H1 (cell line): ENCODE results near the gene C1QA. TPM values are rescaled to one million over a fixed set of nuclear protein-coding genes. Genes with fewer than 3 reads are reported as not detected.

Experiments
- polyA plus RNA-seq, 7 experiments: library from polyadenylated mRNA; depleted of rRNA in 3 of 7; stranded (reverse) in 5 of 7; unstranded in 2 of 7; fragments of >200 nt in 5 of 7; fragments of 200-250 nt in 2 of 7; gene quantifications; 1 replicate in 5 of 7; 2 replicates in 1 of 7; 4 replicates in 1 of 7; pipeline versions ENCODE4 v1.2.1 to v1.2.3, GENCODE V29; 2011 to 2013; ENCODE audit warnings: missing spikeins in 2 of 7, mixed read lengths in 2 of 7
- total RNA-seq: library from RNA; stranded (reverse); fragmentation: NEBNext Ultra II Directional; extraction: Animal tissue kit (Norgen Biotek cat#: 25700); gene quantifications from 2 replicates; pipeline ENCODE4 v1.2.1, GENCODE V29; 2021
- TF ChIP-seq, protein P1 (sequence below): fragments of 300-600 bp; sonication (generic); IDR thresholded peaks from 2 replicates; pipeline ENCODE4 v1.7.1; 2012; ENCODE audit warnings: low read length, moderate library complexity, mild to moderate bottlenecking, inconsistent platforms; ENCODE audit not compliant: insufficient replicate concordance

C1QA gene
- total and polyA plus RNA-seq, 2 of the 8 experiments (the other 6 are each of a cell fraction or from before 2014, with no cell fraction given) = not detected

DNA sequence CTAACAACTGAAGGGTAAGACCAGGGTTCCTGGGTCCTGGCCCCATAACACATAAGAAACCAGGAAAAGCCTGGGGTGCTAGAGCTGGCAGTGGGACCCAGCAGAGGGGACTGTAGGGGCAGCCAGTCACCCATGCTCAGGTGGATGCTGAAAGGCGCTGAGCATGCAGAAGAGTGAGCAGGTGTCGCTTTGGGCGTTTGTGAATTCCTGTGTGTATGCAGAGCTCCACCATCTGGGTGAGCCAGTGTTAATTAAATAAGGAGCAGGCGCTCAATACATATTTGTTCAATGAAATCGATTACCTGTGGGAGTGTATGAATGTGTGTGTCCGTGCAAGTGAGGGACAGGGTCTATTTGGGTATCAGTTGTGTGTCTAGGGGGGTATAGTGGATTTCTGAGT is 499 bp downstream of the C1QA start (continued):
- TF ChIP-seq, protein P1, sequence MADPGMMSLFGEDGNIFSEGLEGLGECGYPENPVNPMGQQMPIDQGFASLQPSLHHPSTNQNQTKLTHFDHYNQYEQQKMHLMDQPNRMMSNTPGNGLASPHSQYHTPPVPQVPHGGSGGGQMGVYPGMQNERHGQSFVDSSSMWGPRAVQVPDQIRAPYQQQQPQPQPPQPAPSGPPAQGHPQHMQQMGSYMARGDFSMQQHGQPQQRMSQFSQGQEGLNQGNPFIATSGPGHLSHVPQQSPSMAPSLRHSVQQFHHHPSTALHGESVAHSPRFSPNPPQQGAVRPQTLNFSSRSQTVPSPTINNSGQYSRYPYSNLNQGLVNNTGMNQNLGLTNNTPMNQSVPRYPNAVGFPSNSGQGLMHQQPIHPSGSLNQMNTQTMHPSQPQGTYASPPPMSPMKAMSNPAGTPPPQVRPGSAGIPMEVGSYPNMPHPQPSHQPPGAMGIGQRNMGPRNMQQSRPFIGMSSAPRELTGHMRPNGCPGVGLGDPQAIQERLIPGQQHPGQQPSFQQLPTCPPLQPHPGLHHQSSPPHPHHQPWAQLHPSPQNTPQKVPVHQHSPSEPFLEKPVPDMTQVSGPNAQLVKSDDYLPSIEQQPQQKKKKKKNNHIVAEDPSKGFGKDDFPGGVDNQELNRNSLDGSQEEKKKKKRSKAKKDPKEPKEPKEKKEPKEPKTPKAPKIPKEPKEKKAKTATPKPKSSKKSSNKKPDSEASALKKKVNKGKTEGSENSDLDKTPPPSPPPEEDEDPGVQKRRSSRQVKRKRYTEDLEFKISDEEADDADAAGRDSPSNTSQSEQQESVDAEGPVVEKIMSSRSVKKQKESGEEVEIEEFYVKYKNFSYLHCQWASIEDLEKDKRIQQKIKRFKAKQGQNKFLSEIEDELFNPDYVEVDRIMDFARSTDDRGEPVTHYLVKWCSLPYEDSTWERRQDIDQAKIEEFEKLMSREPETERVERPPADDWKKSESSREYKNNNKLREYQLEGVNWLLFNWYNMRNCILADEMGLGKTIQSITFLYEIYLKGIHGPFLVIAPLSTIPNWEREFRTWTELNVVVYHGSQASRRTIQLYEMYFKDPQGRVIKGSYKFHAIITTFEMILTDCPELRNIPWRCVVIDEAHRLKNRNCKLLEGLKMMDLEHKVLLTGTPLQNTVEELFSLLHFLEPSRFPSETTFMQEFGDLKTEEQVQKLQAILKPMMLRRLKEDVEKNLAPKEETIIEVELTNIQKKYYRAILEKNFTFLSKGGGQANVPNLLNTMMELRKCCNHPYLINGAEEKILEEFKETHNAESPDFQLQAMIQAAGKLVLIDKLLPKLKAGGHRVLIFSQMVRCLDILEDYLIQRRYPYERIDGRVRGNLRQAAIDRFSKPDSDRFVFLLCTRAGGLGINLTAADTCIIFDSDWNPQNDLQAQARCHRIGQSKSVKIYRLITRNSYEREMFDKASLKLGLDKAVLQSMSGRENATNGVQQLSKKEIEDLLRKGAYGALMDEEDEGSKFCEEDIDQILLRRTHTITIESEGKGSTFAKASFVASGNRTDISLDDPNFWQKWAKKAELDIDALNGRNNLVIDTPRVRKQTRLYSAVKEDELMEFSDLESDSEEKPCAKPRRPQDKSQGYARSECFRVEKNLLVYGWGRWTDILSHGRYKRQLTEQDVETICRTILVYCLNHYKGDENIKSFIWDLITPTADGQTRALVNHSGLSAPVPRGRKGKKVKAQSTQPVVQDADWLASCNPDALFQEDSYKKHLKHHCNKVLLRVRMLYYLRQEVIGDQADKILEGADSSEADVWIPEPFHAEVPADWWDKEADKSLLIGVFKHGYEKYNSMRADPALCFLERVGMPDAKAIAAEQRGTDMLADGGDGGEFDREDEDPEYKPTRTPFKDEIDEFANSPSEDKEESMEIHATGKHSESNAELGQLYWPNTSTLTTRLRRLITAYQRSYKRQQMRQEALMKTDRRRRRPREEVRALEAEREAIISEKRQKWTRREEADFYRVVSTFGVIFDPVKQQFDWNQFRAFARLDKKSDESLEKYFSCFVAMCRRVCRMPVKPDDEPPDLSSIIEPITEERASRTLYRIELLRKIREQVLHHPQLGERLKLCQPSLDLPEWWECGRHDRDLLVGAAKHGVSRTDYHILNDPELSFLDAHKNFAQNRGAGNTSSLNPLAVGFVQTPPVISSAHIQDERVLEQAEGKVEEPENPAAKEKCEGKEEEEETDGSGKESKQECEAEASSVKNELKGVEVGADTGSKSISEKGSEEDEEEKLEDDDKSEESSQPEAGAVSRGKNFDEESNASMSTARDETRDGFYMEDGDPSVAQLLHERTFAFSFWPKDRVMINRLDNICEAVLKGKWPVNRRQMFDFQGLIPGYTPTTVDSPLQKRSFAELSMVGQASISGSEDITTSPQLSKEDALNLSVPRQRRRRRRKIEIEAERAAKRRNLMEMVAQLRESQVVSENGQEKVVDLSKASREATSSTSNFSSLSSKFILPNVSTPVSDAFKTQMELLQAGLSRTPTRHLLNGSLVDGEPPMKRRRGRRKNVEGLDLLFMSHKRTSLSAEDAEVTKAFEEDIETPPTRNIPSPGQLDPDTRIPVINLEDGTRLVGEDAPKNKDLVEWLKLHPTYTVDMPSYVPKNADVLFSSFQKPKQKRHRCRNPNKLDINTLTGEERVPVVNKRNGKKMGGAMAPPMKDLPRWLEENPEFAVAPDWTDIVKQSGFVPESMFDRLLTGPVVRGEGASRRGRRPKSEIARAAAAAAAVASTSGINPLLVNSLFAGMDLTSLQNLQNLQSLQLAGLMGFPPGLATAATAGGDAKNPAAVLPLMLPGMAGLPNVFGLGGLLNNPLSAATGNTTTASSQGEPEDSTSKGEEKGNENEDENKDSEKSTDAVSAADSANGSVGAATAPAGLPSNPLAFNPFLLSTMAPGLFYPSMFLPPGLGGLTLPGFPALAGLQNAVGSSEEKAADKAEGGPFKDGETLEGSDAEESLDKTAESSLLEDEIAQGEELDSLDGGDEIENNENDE = no peak
